ENCODE results near the gene TIAM2.

The TIAM2 gene

GRCh38 chr6:155158030-155158843, 163.1 kb downstream of the TIAM2 start:
- H3K27ac Mint-ChIP-seq (ENCODE audit: low read depth): no peak overlapping the region
- no peak for ATAC-seq (replicated peaks; ENCODE audit: extremely low read depth, poor library complexity, severe bottlenecking)
- H3K36me3 Mint-ChIP-seq (ENCODE audit: insufficient read depth): peaks cover 2% of the 10 kb centered on the region
- H3K27me3 Mint-ChIP-seq: no peaks in the 10 kb centered on the region
- H3K9me3 Mint-ChIP-seq: no peaks in the 10 kb centered on the region
- H3K4me3 Mint-ChIP-seq: no peak overlapping the region
- DNase-seq (ENCODE audit: low spot score in 2 of 2): no peak
- H3K4me1 Mint-ChIP-seq: peaks cover 6% of the 10 kb centered on the region

GRCh38 chr6:155162682-155163081, 167.6 kb downstream of the TIAM2 start:
- Mint-ChIP-seq H3K4me3 (no peak overlapping the region), H3K27me3 (no peaks in the 10 kb centered on the region), H3K9me3 (no peaks in the 10 kb centered on the region), H3K36me3 (ENCODE audit: insufficient read depth) (peaks cover 2% of the 10 kb centered on the region), H3K4me1 (no peaks in the 10 kb centered on the region), H3K27ac (ENCODE audit: low read depth) (no peak overlapping the region)
- ATAC-seq (replicated peaks; ENCODE audit: extremely low read depth, poor library complexity, severe bottlenecking) (no peak), DNase-seq (ENCODE audit: low spot score in 2 of 2) (no peak)

GRCh38 chr6:155163601-155164000, 168.5 kb downstream of the TIAM2 start:
- Mint-ChIP-seq H3K36me3 (ENCODE audit: insufficient read depth) (peaks cover 2% of the 10 kb centered on the region), H3K9me3 (no peaks in the 10 kb centered on the region), H3K4me1 (no peaks in the 10 kb centered on the region), H3K4me3 (no peak overlapping the region), H3K27me3 (no peaks in the 10 kb centered on the region), H3K27ac (ENCODE audit: low read depth) (no peak overlapping the region)
- DNase-seq (ENCODE audit: low spot score in 2 of 2): no peak
- ATAC-seq (replicated peaks; ENCODE audit: extremely low read depth, poor library complexity, severe bottlenecking): no peak

- H3K4me3 Mint-ChIP-seq: no peak overlapping the region
- H3K36me3 Mint-ChIP-seq (ENCODE audit: insufficient read depth): peaks cover 2% of the 10 kb centered on the region
- ATAC-seq (replicated peaks; ENCODE audit: extremely low read depth, poor library complexity, severe bottlenecking): no peak
- no peak for DNase-seq (ENCODE audit: low spot score in 2 of 2)
- H3K27ac Mint-ChIP-seq (ENCODE audit: low read depth): no peak overlapping the region
- H3K4me1 Mint-ChIP-seq: no peaks in the 10 kb centered on the region
- H3K9me3 Mint-ChIP-seq: no peaks in the 10 kb centered on the region
- no peaks in the 10 kb centered on the region for H3K27me3 Mint-ChIP-seq
These were observed 170.1 kb downstream of the TIAM2 start for GRCh38 chr6:155165029-155165710.

- DNase-seq (ENCODE audit: low spot score in 2 of 2) (no peak), ATAC-seq (replicated peaks; ENCODE audit: extremely low read depth, poor library complexity, severe bottlenecking) (no peak)
- Mint-ChIP-seq H3K4me1 (peaks cover 29% of the 10 kb centered on the region), H3K4me3 (peak overlapping the region; percentile 62), H3K9me3 (no peaks in the 10 kb centered on the region), H3K27ac (ENCODE audit: low read depth) (peak overlapping the region; percentile 95), H3K36me3 (ENCODE audit: insufficient read depth) (peaks cover 5% of the 10 kb centered on the region), H3K27me3 (no peaks in the 10 kb centered on the region)
These were observed 175.4 kb downstream of the TIAM2 start for GRCh38 chr6:155170519-155170918.

GRCh38 chr6:155171109-155171746, 176.1 kb downstream of the TIAM2 start:
- Mint-ChIP-seq H3K27ac (ENCODE audit: low read depth) (peak overlapping the region; percentile 95), H3K4me1 (peaks cover 29% of the 10 kb centered on the region), H3K4me3 (peak overlapping the region; percentile 62), H3K9me3 (no peaks in the 10 kb centered on the region), H3K27me3 (no peaks in the 10 kb centered on the region), H3K36me3 (ENCODE audit: insufficient read depth) (peaks cover 5% of the 10 kb centered on the region)
- ATAC-seq (replicated peaks; ENCODE audit: extremely low read depth, poor library complexity, severe bottlenecking) (peak; percentile 91), DNase-seq (ENCODE audit: low spot score in 2 of 2) (peak; percentile 35 to 56)

GRCh38 chr6:155171747-155172449, 176.8 kb downstream of the TIAM2 start:
- Mint-ChIP-seq H3K4me3 (peak overlapping the region; percentile 62), H3K9me3 (no peaks in the 10 kb centered on the region), H3K27ac (ENCODE audit: low read depth) (peak overlapping the region; percentile 95), H3K36me3 (ENCODE audit: insufficient read depth) (peaks cover 5% of the 10 kb centered on the region), H3K27me3 (no peaks in the 10 kb centered on the region), H3K4me1 (peaks cover 29% of the 10 kb centered on the region)
- DNase-seq (ENCODE audit: low spot score in 2 of 2): no peak
- no peak for ATAC-seq (replicated peaks; ENCODE audit: extremely low read depth, poor library complexity, severe bottlenecking)

- DNase-seq (ENCODE audit: low spot score in 2 of 2) (no peak), ATAC-seq (replicated peaks; ENCODE audit: extremely low read depth, poor library complexity, severe bottlenecking) (no peak)
- no peaks in the 10 kb centered on the region for H3K27me3 Mint-ChIP-seq
- peaks cover 29% of the 10 kb centered on the region for H3K4me1 Mint-ChIP-seq
- no peaks in the 10 kb centered on the region for H3K9me3 Mint-ChIP-seq
- no peak overlapping the region for H3K4me3 Mint-ChIP-seq
- H3K27ac Mint-ChIP-seq (ENCODE audit: low read depth): no peak overlapping the region
- peaks cover 5% of the 10 kb centered on the region for H3K36me3 Mint-ChIP-seq (ENCODE audit: insufficient read depth)
These were observed 178.4 kb downstream of the TIAM2 start for GRCh38 chr6:155173488-155173887.

GRCh38 chr6:155174576-155175211, 179.6 kb downstream of the TIAM2 start:
- DNase-seq (ENCODE audit: low spot score in 2 of 2) (peak in 1 of 2 donors; percentile 54), ATAC-seq (replicated peaks; ENCODE audit: extremely low read depth, poor library complexity, severe bottlenecking) (peak; percentile 52)
- Mint-ChIP-seq H3K27ac (ENCODE audit: low read depth) (no peak overlapping the region), H3K36me3 (ENCODE audit: insufficient read depth) (peaks cover 5% of the 10 kb centered on the region), H3K4me1 (peaks cover 29% of the 10 kb centered on the region), H3K4me3 (no peak overlapping the region), H3K9me3 (no peaks in the 10 kb centered on the region), H3K27me3 (no peaks in the 10 kb centered on the region)

- H3K4me3 Mint-ChIP-seq: no peak overlapping the region
- no peaks in the 10 kb centered on the region for H3K9me3 Mint-ChIP-seq
- H3K4me1 Mint-ChIP-seq: peaks cover 12% of the 10 kb centered on the region
- H3K36me3 Mint-ChIP-seq (ENCODE audit: insufficient read depth): no peaks in the 10 kb centered on the region
- H3K27ac Mint-ChIP-seq (ENCODE audit: low read depth): no peak overlapping the region
- DNase-seq (ENCODE audit: low spot score in 2 of 2) (no peak), ATAC-seq (replicated peaks; ENCODE audit: extremely low read depth, poor library complexity, severe bottlenecking) (no peak)
- H3K27me3 Mint-ChIP-seq: no peaks in the 10 kb centered on the region
These were observed 182.3 kb downstream of the TIAM2 start for GRCh38 chr6:155177363-155177961.

GRCh38 chr6:155181498-155181897, 186.4 kb downstream of the TIAM2 start:
- H3K36me3 Mint-ChIP-seq (ENCODE audit: insufficient read depth): no peaks in the 10 kb centered on the region
- H3K4me1 Mint-ChIP-seq: no peaks in the 10 kb centered on the region
- ATAC-seq (replicated peaks; ENCODE audit: extremely low read depth, poor library complexity, severe bottlenecking) (no peak), DNase-seq (ENCODE audit: low spot score in 2 of 2) (no peak)
- H3K4me3 Mint-ChIP-seq: no peak overlapping the region
- H3K9me3 Mint-ChIP-seq: no peaks in the 10 kb centered on the region
- H3K27ac Mint-ChIP-seq (ENCODE audit: low read depth): no peak overlapping the region
- no peaks in the 10 kb centered on the region for H3K27me3 Mint-ChIP-seq

- DNase-seq (ENCODE audit: low spot score in 2 of 2) (no peak), ATAC-seq (replicated peaks; ENCODE audit: extremely low read depth, poor library complexity, severe bottlenecking) (no peak)
- H3K27ac Mint-ChIP-seq (ENCODE audit: low read depth): no peak overlapping the region
- no peaks in the 10 kb centered on the region for H3K36me3 Mint-ChIP-seq (ENCODE audit: insufficient read depth)
- H3K9me3 Mint-ChIP-seq: no peaks in the 10 kb centered on the region
- H3K4me1 Mint-ChIP-seq: no peaks in the 10 kb centered on the region
- no peak overlapping the region for H3K4me3 Mint-ChIP-seq
- no peaks in the 10 kb centered on the region for H3K27me3 Mint-ChIP-seq
These were observed 187.0 kb downstream of the TIAM2 start for GRCh38 chr6:155182103-155182502.
